SK-N-SH (cell line): ENCODE results near the gene TRAF1. TPM values are rescaled to one million over a fixed set of nuclear protein-coding genes. Genes with fewer than 3 reads are reported as not detected.

Source experiments
- CTCF ChIA-PET: fragments of 300-600, 350-600 bp; formaldehyde crosslinking; extraction: SDS; loops from one replicate; lab custom pipeline; 2021; lab: Yijun Ruan, JAX
- POLR2A ChIA-PET: fragments of 350-600 bp; sonication (Branson Sonifier 250); formaldehyde crosslinking; extraction: SDS; loops from one replicate; lab custom pipeline; 2020; ENCODE audit warnings: antibody characterized with exemption, inconsistent platforms; lab: Yijun Ruan, JAX
- DNase-seq: peaks from one replicate; pipeline ENCODE4 v3.0.0; 2012
- H2AFZ ChIP-seq: fragments of 200-600 bp; sonication (generic); 2 replicates; pipeline ENCODE4 v1.8.1; 2016; ENCODE audit warnings: antibody characterized with exemption, mild to moderate bottlenecking, low read depth
- H3F3A ChIP-seq: fragments of 200-600 bp; sonication (generic); replicated peaks from 2 replicates; pipeline ENCODE3; 2016; ENCODE audit warnings: antibody characterized with exemption, mild to moderate bottlenecking; ENCODE audit not compliant: insufficient read depth
- H3K27ac ChIP-seq, 2 experiments: fragments of 200-500 bp in 1 of 2; fragments of 200-600 bp in 1 of 2; sonication (Bioruptor generic) in 1 of 2; sonication (generic), shearing (Covaris generic) in 1 of 2; 2 replicates each; pipeline versions ENCODE4 v1.5.1 to v1.6.1; 2014 to 2016; ENCODE audit warnings: low read depth in 2 of 2, inconsistent platforms in 1 of 2, low read length in 1 of 2, mild to moderate bottlenecking in 1 of 2, mixed read lengths in 1 of 2
- H3K27me3 ChIP-seq: fragments of 200-600 bp; sonication (generic), shearing (Covaris generic); 2 replicates; pipeline ENCODE4 v1.6.1; 2016; ENCODE audit warnings: mixed run types; ENCODE audit not compliant: insufficient read depth
- H3K36me3 ChIP-seq, 2 experiments: fragments of 200-500 bp in 1 of 2; fragments of 200-600 bp in 1 of 2; sonication (Bioruptor generic) in 1 of 2; sonication (generic) in 1 of 2; replicated peaks in 1 of 2; 2 replicates each; pipeline versions ENCODE3 to v1.5.1; 2014 to 2016; ENCODE audit warnings: low read length in 1 of 2, mild to moderate bottlenecking in 1 of 2; ENCODE audit not compliant: insufficient read depth in 2 of 2, control insufficient read depth in 1 of 2
- H3K4me1 ChIP-seq, 2 experiments: fragments of 200-500 bp in 1 of 2; fragments of 200-600 bp in 1 of 2; sonication (Bioruptor generic) in 1 of 2; sonication (generic), shearing (Covaris generic) in 1 of 2; 2 replicates each; pipeline versions ENCODE4 v1.5.1 to v1.6.1; 2014 to 2016; ENCODE audit warnings: low read depth in 1 of 2, low read length in 1 of 2, mixed run types in 1 of 2; ENCODE audit not compliant: insufficient read depth in 2 of 2, control insufficient read depth in 1 of 2
- H3K4me2 ChIP-seq: fragments of 200-600 bp; sonication (generic), shearing (Covaris generic); 2 replicates; pipeline ENCODE4 v1.6.1; 2017; ENCODE audit warnings: mixed run types
- H3K4me3 ChIP-seq, 2 experiments: fragments of 200-500 bp in 1 of 2; fragments of 200-600 bp in 1 of 2; sonication (Bioruptor generic) in 1 of 2; sonication (generic), shearing (Covaris generic) in 1 of 2; 2 replicates each; pipeline versions ENCODE4 v1.5.1 to v1.8.1; 2014 to 2016; ENCODE audit warnings: low read depth in 2 of 2, inconsistent platforms in 1 of 2, low read length in 1 of 2, mild to moderate bottlenecking in 1 of 2, mixed read lengths in 1 of 2, moderate library complexity in 1 of 2
- H3K79me2 ChIP-seq: fragments of 200-600 bp; sonication (generic); 2 replicates; pipeline ENCODE4 v1.8.1; 2017; ENCODE audit warnings: mild to moderate bottlenecking; ENCODE audit not compliant: insufficient read depth
- H3K9ac ChIP-seq: fragments of 200-600 bp; sonication (generic); 2 replicates; pipeline ENCODE4 v1.6.1; 2017; ENCODE audit warnings: mixed run types
- H3K9me2 ChIP-seq: fragments of 200-600 bp; sonication (generic); 2 replicates; pipeline ENCODE4 v1.6.1; 2017; ENCODE audit warnings: mixed run types
- H3K9me3 ChIP-seq: fragments of 200-600 bp; sonication (generic); 2 replicates; pipeline ENCODE4 v1.6.1; 2017; ENCODE audit warnings: mixed run types, mild to moderate bottlenecking, moderate library complexity
- H4K20me1 ChIP-seq: fragments of 200-600 bp; sonication (generic); 2 replicates; pipeline ENCODE4 v1.6.1; 2017; ENCODE audit warnings: mild to moderate bottlenecking, mixed run types; ENCODE audit not compliant: insufficient read depth
- CHD2 ChIP-seq: fragments of 150-350 bp; IDR thresholded peaks from 2 replicates; pipeline ENCODE4 v1.6.1; 2018; ENCODE audit warnings: low read length; ENCODE audit not compliant: partially characterized antibody
- ELF1 ChIP-seq: IDR thresholded peaks from 2 replicates; pipeline ENCODE4 v1.4.0; 2012
- EP300 ChIP-seq, 2 experiments: IDR thresholded peaks; 2 replicates each; pipeline versions ENCODE4 v1.4.0 to v1.6.1; 2012; ENCODE audit warnings: borderline replicate concordance in 1 of 2, low read depth in 1 of 2, low read length in 1 of 2
- EZH2phosphoT487 ChIP-seq: fragments of 200-600 bp; sonication (generic); IDR thresholded peaks from 2 replicates; pipeline ENCODE4 v1.6.1; 2017; ENCODE audit warnings: low read depth, mixed run types, mild to moderate bottlenecking, antibody characterized with exemption, moderate library complexity, borderline replicate concordance
- FOSL2 ChIP-seq: IDR thresholded peaks from 2 replicates; pipeline ENCODE4 v1.4.0; 2012; ENCODE audit warnings: low read depth, mild to moderate bottlenecking, moderate library complexity, borderline replicate concordance
- GABPA ChIP-seq: IDR thresholded peaks from 2 replicates; pipeline ENCODE4 v1.4.0; 2012; ENCODE audit warnings: low read depth, mild to moderate bottlenecking
- GATA2 ChIP-seq: sonication (generic); formaldehyde crosslinking; IDR thresholded peaks from 2 replicates; pipeline ENCODE4 v1.5.0; 2020; ENCODE audit warnings: mild to moderate bottlenecking, missing genetic modification reagents
- MEF2A ChIP-seq: IDR thresholded peaks from 2 replicates; pipeline ENCODE4 v1.4.0; 2012; ENCODE audit warnings: low read depth, borderline replicate concordance
- NFIC ChIP-seq: IDR thresholded peaks from 2 replicates; pipeline ENCODE4 v1.4.0; 2012; ENCODE audit warnings: borderline replicate concordance
- NRF1 ChIP-seq: IDR thresholded peaks from 2 replicates; pipeline ENCODE4 v1.6.1; 2012; ENCODE audit warnings: low read depth, mild to moderate bottlenecking, low read length
- RCOR1 ChIP-seq: fragments of 150-350 bp; IDR thresholded peaks from 2 replicates; pipeline ENCODE4 v1.6.1; 2017; ENCODE audit warnings: antibody characterized with exemption, low read length
- RFX5 ChIP-seq: IDR thresholded peaks from 2 replicates; pipeline ENCODE4 v1.6.1; 2012; ENCODE audit warnings: mild to moderate bottlenecking, improper control_type of control experiment, low read length
- RXRA ChIP-seq: IDR thresholded peaks from 2 replicates; pipeline ENCODE4 v1.4.0; 2012; ENCODE audit warnings: low read depth, mild to moderate bottlenecking, borderline replicate concordance
- SIN3A ChIP-seq: IDR thresholded peaks from 2 replicates; pipeline ENCODE4 v1.6.1; 2012; ENCODE audit warnings: low read depth, mild to moderate bottlenecking, low read length, moderate library complexity, borderline replicate concordance
- TAF1 ChIP-seq: IDR thresholded peaks from 2 replicates; pipeline ENCODE4 v1.6.1; 2012; ENCODE audit warnings: low read depth, mild to moderate bottlenecking, low read length, moderate library complexity, borderline replicate concordance
- TEAD4 ChIP-seq: IDR thresholded peaks from 2 replicates; pipeline ENCODE4 v1.4.0; 2012; ENCODE audit warnings: mild to moderate bottlenecking, borderline replicate concordance; ENCODE audit not compliant: insufficient read depth
- WGBS: methylation state at CpG from one replicate; pipeline ENCODE4 v1.1.6; 2017; ENCODE audit warnings: low lambda C conversion rate; 5-methylcytosine and 5-hydroxymethylcytosine counted together
- polyA plus RNA-seq, 3 experiments: library from polyadenylated mRNA; depleted of rRNA; stranded (reverse); fragments of >200 nt; gene quantifications; 2 replicates each; pipeline ENCODE4 v1.2.3, GENCODE V29; 2012
- TF ChIP-seq, protein P1 (sequence below): IDR thresholded peaks from 2 replicates; pipeline ENCODE4 v1.6.1; 2012; ENCODE audit warnings: mild to moderate bottlenecking, low read depth, low read length, moderate library complexity
- TF ChIP-seq, protein P2 (sequence below): IDR thresholded peaks from 2 replicates; pipeline ENCODE4 v1.4.0; 2012; ENCODE audit warnings: low read depth, borderline replicate concordance

Gene TRAF1
- polyA plus RNA-seq, 1 of the 3 experiments (the other 2 are of a cell fraction), result 1.2 TPM

DNA sequence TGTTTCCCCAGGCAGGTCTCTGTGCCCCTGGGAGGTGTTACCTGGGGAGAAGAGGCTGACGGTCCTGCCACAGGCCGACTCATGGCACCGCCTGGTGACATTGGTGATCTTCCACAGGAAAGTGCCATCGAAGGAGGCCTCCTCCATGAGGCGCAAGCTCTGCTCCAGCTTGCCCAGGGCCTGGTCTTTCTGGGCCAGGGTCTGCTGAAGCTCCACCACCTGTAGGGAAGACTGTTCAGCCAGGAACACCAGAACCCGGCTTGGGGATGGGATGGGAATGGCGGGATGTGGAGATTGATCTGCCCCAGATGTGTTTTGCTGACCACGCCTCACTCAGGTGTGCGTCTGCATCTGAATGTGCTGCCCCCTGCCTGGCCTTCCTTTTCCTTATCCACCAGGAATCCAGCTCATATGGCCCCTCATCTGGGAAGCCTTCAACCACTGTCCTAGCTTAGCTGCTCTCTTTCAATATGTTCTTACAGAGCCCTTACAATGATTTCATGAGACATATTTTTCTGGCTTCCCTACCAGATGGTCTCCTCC lies 15.2 kb downstream of the TRAF1 start:
- TF ChIP-seq TAF1 (no peak), TEAD4 (no peak), NRF1 (no peak), RFX5 (no peak), ELF1 (no peak), NFIC (no peak), CHD2 (no peak), EP300 (IDR thresholded peaks at IDR 0.05; ENCODE audit: borderline replicate concordance in 1 of 2, low read depth in 1 of 2, low read length in 1 of 2) (no peak), SIN3A (no peak), GABPA (no peak), RCOR1 (no peak), MEF2A (no peak)
- TF ChIP-seq, protein P1, sequence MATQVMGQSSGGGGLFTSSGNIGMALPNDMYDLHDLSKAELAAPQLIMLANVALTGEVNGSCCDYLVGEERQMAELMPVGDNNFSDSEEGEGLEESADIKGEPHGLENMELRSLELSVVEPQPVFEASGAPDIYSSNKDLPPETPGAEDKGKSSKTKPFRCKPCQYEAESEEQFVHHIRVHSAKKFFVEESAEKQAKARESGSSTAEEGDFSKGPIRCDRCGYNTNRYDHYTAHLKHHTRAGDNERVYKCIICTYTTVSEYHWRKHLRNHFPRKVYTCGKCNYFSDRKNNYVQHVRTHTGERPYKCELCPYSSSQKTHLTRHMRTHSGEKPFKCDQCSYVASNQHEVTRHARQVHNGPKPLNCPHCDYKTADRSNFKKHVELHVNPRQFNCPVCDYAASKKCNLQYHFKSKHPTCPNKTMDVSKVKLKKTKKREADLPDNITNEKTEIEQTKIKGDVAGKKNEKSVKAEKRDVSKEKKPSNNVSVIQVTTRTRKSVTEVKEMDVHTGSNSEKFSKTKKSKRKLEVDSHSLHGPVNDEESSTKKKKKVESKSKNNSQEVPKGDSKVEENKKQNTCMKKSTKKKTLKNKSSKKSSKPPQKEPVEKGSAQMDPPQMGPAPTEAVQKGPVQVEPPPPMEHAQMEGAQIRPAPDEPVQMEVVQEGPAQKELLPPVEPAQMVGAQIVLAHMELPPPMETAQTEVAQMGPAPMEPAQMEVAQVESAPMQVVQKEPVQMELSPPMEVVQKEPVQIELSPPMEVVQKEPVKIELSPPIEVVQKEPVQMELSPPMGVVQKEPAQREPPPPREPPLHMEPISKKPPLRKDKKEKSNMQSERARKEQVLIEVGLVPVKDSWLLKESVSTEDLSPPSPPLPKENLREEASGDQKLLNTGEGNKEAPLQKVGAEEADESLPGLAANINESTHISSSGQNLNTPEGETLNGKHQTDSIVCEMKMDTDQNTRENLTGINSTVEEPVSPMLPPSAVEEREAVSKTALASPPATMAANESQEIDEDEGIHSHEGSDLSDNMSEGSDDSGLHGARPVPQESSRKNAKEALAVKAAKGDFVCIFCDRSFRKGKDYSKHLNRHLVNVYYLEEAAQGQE, result no peak
- no peaks in the 10 kb centered on the region for H3K9me2 ChIP-seq
- no peak overlapping the region for H3K4me2 ChIP-seq
- H3K36me3 ChIP-seq, result no peaks in the 10 kb centered on the region
- H4K20me1 ChIP-seq, result no peaks in the 10 kb centered on the region
- no peak overlapping the region for H2AFZ ChIP-seq
- H3K4me3 ChIP-seq, result no peak overlapping the region
- peaks cover 17 to 21% of the 10 kb centered on the region in 2 experiments; a peak in 3 of 4 replicates for H3K4me1 ChIP-seq
- no peak overlapping the region for H3K27ac ChIP-seq
- no peak overlapping the region for H3K9ac ChIP-seq
- POLR2A ChIA-PET, result no interaction called here
- no peaks in the 10 kb centered on the region for H3K27me3 ChIP-seq
- H3K9me3 ChIP-seq, result no peaks in the 10 kb centered on the region
- 90% methylated on average over 5 of the region's 9 CpGs for WGBS
- no peaks in the 10 kb centered on the region for H3K79me2 ChIP-seq
- no peak for DNase-seq
- CTCF ChIA-PET, result interaction anchor here (0.7 to 0.9 kb wide), 2 partner anchors 9 to 143 kb away, joined by 3 to 4 read pairs; no protein-coding TSS in a partner anchor
- peaks cover 14% of the 10 kb centered on the region for H3F3A ChIP-seq

DNA sequence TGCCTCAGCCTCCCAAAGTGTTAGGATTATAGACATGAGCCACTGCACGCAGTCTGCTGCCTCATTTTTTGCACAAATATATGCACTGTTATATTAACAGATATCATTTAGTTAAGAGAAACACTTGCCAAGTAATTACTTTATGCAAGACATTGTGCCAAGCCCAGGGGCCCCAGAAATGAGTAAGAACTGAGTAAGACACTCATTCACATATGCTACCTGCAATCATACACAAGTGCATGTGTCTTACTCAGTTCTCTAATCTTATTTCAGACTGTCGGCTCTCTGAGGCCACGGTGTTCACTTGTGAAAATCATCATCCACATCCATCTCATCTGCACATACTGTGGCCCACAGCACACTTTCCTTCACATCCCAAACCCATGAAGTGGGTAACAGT lies 16.0 kb downstream of the TRAF1 start:
- H3K4me2 ChIP-seq, result no peak overlapping the region
- WGBS, result 87% methylated on average over 3 of the region's 3 CpGs
- H3K4me3 ChIP-seq, result no peak overlapping the region
- peaks cover 12% of the 10 kb centered on the region for H3F3A ChIP-seq
- ChIA-PET CTCF (interaction anchor here (0.9 kb wide), 1 partner anchor 25 kb away, joined by 3 read pairs; no protein-coding TSS in a partner anchor), POLR2A (no interaction called here)
- no peaks in the 10 kb centered on the region for H3K9me3 ChIP-seq
- peaks cover 13 to 15% of the 10 kb centered on the region in 2 experiments; a peak in 2 of 4 replicates for H3K4me1 ChIP-seq
- H2AFZ ChIP-seq, result no peak overlapping the region
- no peaks in the 10 kb centered on the region for H3K27me3 ChIP-seq
- no peaks in the 10 kb centered on the region for H4K20me1 ChIP-seq
- H3K27ac ChIP-seq, result no peak overlapping the region
- H3K9me2 ChIP-seq, result no peaks in the 10 kb centered on the region
- TF ChIP-seq MEF2A (no peak), EZH2phosphoT487 (no peak), GATA2 (CRISPR knock-in tag) (no peak), RXRA (no peak), EP300 (IDR thresholded peaks at IDR 0.05; ENCODE audit: borderline replicate concordance in 1 of 2, low read depth in 1 of 2, low read length in 1 of 2) (no peak), FOSL2 (no peak), RCOR1 (no peak)
- TF ChIP-seq, protein P2, sequence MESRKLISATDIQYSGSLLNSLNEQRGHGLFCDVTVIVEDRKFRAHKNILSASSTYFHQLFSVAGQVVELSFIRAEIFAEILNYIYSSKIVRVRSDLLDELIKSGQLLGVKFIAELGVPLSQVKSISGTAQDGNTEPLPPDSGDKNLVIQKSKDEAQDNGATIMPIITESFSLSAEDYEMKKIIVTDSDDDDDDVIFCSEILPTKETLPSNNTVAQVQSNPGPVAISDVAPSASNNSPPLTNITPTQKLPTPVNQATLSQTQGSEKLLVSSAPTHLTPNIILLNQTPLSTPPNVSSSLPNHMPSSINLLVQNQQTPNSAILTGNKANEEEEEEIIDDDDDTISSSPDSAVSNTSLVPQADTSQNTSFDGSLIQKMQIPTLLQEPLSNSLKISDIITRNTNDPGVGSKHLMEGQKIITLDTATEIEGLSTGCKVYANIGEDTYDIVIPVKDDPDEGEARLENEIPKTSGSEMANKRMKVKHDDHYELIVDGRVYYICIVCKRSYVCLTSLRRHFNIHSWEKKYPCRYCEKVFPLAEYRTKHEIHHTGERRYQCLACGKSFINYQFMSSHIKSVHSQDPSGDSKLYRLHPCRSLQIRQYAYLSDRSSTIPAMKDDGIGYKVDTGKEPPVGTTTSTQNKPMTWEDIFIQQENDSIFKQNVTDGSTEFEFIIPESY, result no peak
- no peak for DNase-seq
- no peaks in the 10 kb centered on the region for H3K36me3 ChIP-seq
- no peak overlapping the region for H3K9ac ChIP-seq
- no peaks in the 10 kb centered on the region for H3K79me2 ChIP-seq
